Nephron progenitor cell (in vitro differentiated cells): ENCODE measurements around the gene KDM7A.
A peak's percentile ranks its signal among the peaks of the same experiment; 100 is the strongest.

ENCODE experiments used
- DNase-seq: peaks from one replicate; pipeline ENCODE4 v3.0.0; 2021
- H3K27ac Mint-ChIP-seq: 2 replicates; pipeline ENCODE4 v1.8.0; 2021; ENCODE audit warnings: mild to moderate bottlenecking, moderate library complexity, mixed read lengths
- H3K27me3 Mint-ChIP-seq: 2 replicates; pipeline ENCODE4 v1.8.0; 2021; ENCODE audit warnings: mild to moderate bottlenecking, low read depth, mixed read lengths; ENCODE audit not compliant: poor library complexity
- H3K36me3 Mint-ChIP-seq: 2 replicates; pipeline ENCODE4 v1.8.0; 2021; ENCODE audit warnings: low read depth, mixed read lengths
- H3K4me1 Mint-ChIP-seq: 2 replicates; pipeline ENCODE4 v1.8.0; 2021; ENCODE audit warnings: mixed read lengths
- H3K4me3 Mint-ChIP-seq: 2 replicates; pipeline ENCODE4 v1.8.0; 2021; ENCODE audit warnings: mild to moderate bottlenecking, moderate library complexity, mixed read lengths
- H3K9me3 Mint-ChIP-seq: 2 replicates; pipeline ENCODE4 v1.8.0; 2021; ENCODE audit warnings: mild to moderate bottlenecking, moderate library complexity, mixed read lengths
- CTCF ChIP-seq: fragments of 200-600 bp; sonication (generic); IDR thresholded peaks from 2 replicates; pipeline ENCODE4 v1.5.0; 2021; ENCODE audit warnings: antibody characterized with exemption

The KDM7A gene

DNA sequence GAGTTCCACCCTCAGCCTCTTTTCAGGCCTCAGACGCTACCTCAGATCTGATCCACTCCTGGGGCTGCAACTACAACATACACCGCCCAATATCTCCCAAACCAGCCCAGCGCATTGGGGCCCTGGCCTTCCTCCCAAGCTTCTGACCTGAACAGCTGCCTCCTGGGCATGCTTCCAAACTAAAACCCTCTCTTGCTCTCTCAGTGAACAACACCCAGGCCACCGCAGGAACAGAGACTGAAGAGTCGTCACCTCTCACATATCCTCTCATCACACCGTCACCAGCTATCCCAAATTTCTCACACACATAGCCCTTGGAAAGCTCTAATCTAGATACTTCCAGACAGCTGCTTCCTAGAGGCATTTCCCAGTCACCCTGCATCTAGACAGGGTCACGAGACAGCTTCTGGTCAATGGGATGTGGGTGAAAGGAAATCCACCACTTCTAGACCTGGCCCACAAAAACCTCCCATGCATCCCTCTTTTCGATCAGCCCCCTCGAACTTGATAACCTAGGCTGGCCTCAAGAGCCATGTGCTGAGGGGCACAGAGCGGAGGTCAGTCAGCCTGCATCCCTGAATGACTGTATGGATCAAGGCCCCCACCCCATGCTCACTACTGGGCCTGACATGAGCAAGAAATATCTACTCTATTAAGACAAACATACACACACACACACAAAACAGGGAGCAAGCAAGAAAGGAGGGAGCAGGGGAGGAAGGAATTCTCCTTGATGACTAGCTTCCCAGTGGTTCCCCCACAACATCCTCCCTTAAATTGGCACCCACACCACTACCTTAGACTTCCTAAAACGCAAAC is 115.8 kb downstream of the KDM7A start:
- Mint-ChIP-seq H3K27ac (peak overlapping the region; percentile 13), H3K4me1 (peaks cover 7% of the 10 kb centered on the region), H3K4me3 (peak overlapping the region; percentile 61), H3K9me3 (peaks cover 21% of the 10 kb centered on the region), H3K27me3 (peaks cover 73% of the 10 kb centered on the region), H3K36me3 (peaks cover 6% of the 10 kb centered on the region)
- no peak for TF ChIP-seq CTCF
- no peak for DNase-seq

DNA sequence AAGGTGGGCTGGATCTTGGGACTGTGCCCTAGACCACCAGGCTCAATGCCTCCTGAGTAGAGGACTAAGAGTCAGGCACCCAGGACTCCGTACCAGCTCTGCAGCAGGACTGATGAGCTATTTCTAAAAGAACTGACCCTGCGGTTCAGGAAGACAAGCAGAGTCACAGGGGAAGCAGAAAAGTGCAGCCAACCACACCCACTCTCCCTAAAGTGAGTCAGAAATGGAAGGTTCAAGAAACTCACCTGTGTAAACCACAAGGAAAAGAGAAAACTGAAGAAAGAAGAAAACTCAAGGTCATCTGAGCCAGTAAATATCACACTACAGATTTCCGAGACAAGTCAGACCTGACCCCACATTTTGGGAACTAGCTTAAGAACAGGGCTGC is 116.5 kb downstream of the KDM7A start:
- no peak for DNase-seq
- peaks cover 69% of the 10 kb centered on the region for H3K27me3 Mint-ChIP-seq
- H3K27ac Mint-ChIP-seq: no peak overlapping the region
- peaks cover 7% of the 10 kb centered on the region for H3K4me1 Mint-ChIP-seq
- no peak overlapping the region for H3K4me3 Mint-ChIP-seq
- peaks cover 6% of the 10 kb centered on the region for H3K36me3 Mint-ChIP-seq
- TF ChIP-seq CTCF: no peak
- peaks cover 15% of the 10 kb centered on the region for H3K9me3 Mint-ChIP-seq

- Mint-ChIP-seq H3K27ac (no peak overlapping the region), H3K36me3 (peaks cover 6% of the 10 kb centered on the region)
Observed at GRCh38 chr7:140059273-140060242, 117.2 kb downstream of the KDM7A start.

GRCh38 chr7:140058517-140058916 is 118.3 kb downstream of the KDM7A start:
- Mint-ChIP-seq H3K36me3 (peaks cover under 1% of the 10 kb centered on the region), H3K27me3 (peaks cover 63% of the 10 kb centered on the region), H3K27ac (no peak overlapping the region), H3K4me1 (peaks cover 7% of the 10 kb centered on the region), H3K4me3 (no peak overlapping the region), H3K9me3 (peaks cover 9% of the 10 kb centered on the region)
- TF ChIP-seq CTCF: no peak
- DNase-seq: no peak

More at GRCh38 chr7:140059273-140060242, 117.2 kb downstream of the KDM7A start:
- Mint-ChIP-seq H3K27me3 (peaks cover 65% of the 10 kb centered on the region), H3K4me1 (peaks cover 7% of the 10 kb centered on the region), H3K9me3 (peaks cover 15% of the 10 kb centered on the region), H3K4me3 (no peak overlapping the region)
- no peak for DNase-seq
- TF ChIP-seq CTCF: no peak

- no peak for TF ChIP-seq CTCF
- Mint-ChIP-seq H3K27ac (no peak overlapping the region), H3K36me3 (no peaks in the 10 kb centered on the region), H3K4me1 (peaks cover 7% of the 10 kb centered on the region), H3K27me3 (peaks cover 53% of the 10 kb centered on the region), H3K9me3 (peaks cover 5% of the 10 kb centered on the region), H3K4me3 (no peak overlapping the region)
- DNase-seq: no peak
Observed at GRCh38 chr7:140057143-140057535, 119.6 kb downstream of the KDM7A start.
